H9 (cell line): Measurements from ENCODE around the gene TSC22D3. TPM values are rescaled to one million over a fixed set of nuclear protein-coding genes. Genes with fewer than 3 reads are reported as not detected.

Experiments used
- DNase-seq: peaks from one replicate; pipeline ENCODE4 v3.0.0-alpha.2; 2017
- H2AFZ ChIP-seq: one replicate; pipeline ENCODE4 v1.6.1; 2013; ENCODE audit warnings: mild to moderate bottlenecking, low read length, control low read depth, moderate library complexity
- H2AK5ac ChIP-seq: 2 replicates; pipeline ENCODE4 v1.6.1; 2013; ENCODE audit warnings: low read length, control low read depth, mixed read lengths; ENCODE audit not compliant: insufficient read length
- H2BK120ac ChIP-seq: one replicate; pipeline ENCODE4 v1.6.1; 2013; ENCODE audit warnings: low read depth, mild to moderate bottlenecking, low read length, control low read depth, inconsistent platforms; ENCODE audit not compliant: poor library complexity, severe bottlenecking
- H2BK12ac ChIP-seq: 2 replicates; pipeline ENCODE4 v1.6.1; 2013; ENCODE audit warnings: low read length, control low read depth, mixed read lengths, low read depth; ENCODE audit not compliant: insufficient read length
- H2BK15ac ChIP-seq: 2 replicates; pipeline ENCODE4 v1.6.1; 2013; ENCODE audit warnings: low read depth, low read length, control low read depth
- H2BK20ac ChIP-seq: one replicate; pipeline ENCODE4 v1.6.1; 2013; ENCODE audit warnings: low read depth, mild to moderate bottlenecking, low read length, control low read depth, inconsistent platforms; ENCODE audit not compliant: poor library complexity, severe bottlenecking
- H2BK5ac ChIP-seq: 2 replicates; pipeline ENCODE4 v1.6.1; 2013; ENCODE audit warnings: low read length, control low read depth, mixed read lengths; ENCODE audit not compliant: insufficient read length
- H3K14ac ChIP-seq: 2 replicates; pipeline ENCODE4 v1.6.1; 2013; ENCODE audit warnings: low read length, control low read depth; ENCODE audit not compliant: insufficient read depth
- H3K18ac ChIP-seq: 2 replicates; pipeline ENCODE4 v1.6.1; 2013; ENCODE audit warnings: low read depth, mild to moderate bottlenecking, mixed read lengths, low read length, control low read depth; ENCODE audit not compliant: insufficient read length
- H3K23ac ChIP-seq: 2 replicates; pipeline ENCODE4 v1.6.1; 2013; ENCODE audit warnings: low read length, control low read depth, mixed read lengths, low read depth; ENCODE audit not compliant: insufficient read length
- H3K23me2 ChIP-seq: 2 replicates; pipeline ENCODE4 v1.6.1; 2013; ENCODE audit warnings: low read depth, mild to moderate bottlenecking, mixed read lengths, low read length, control low read depth; ENCODE audit not compliant: insufficient read length, poor library complexity, severe bottlenecking
- H3K27ac ChIP-seq: 2 replicates; pipeline ENCODE4 v1.5.1; 2013; ENCODE audit warnings: low read length, control low read depth, mixed read lengths, low read depth; ENCODE audit not compliant: insufficient read length
- H3K27me3 ChIP-seq: 2 replicates; pipeline ENCODE4 v1.6.1; 2013; ENCODE audit warnings: low read length, control low read depth, inconsistent platforms; ENCODE audit not compliant: insufficient read depth
- H3K4ac ChIP-seq: 2 replicates; pipeline ENCODE4 v1.6.1; 2013; ENCODE audit warnings: low read depth, mild to moderate bottlenecking, control low read depth, inconsistent platforms, low read length, moderate library complexity
- H3K4me1 ChIP-seq: 2 replicates; pipeline ENCODE4 v1.6.1; 2013; ENCODE audit warnings: low read length, control low read depth, inconsistent platforms; ENCODE audit not compliant: insufficient read depth
- H3K4me2 ChIP-seq: 2 replicates; pipeline ENCODE4 v1.6.1; 2013; ENCODE audit warnings: low read length, control low read depth, mixed read lengths; ENCODE audit not compliant: insufficient read length, insufficient read depth
- H3K56ac ChIP-seq: 2 replicates; pipeline ENCODE4 v1.6.1; 2013; ENCODE audit warnings: low read depth, mild to moderate bottlenecking, mixed read lengths, low read length, control low read depth; ENCODE audit not compliant: insufficient read length
- H3K79me1 ChIP-seq: 2 replicates; pipeline ENCODE4 v1.6.1; 2013; ENCODE audit warnings: low read depth, mild to moderate bottlenecking, moderate library complexity, low read length, control low read depth, inconsistent platforms; ENCODE audit not compliant: insufficient read depth, poor library complexity, severe bottlenecking
- H3K79me2 ChIP-seq: 2 replicates; pipeline ENCODE4 v1.6.1; 2013; ENCODE audit warnings: low read length, control low read depth, inconsistent platforms; ENCODE audit not compliant: insufficient read depth
- H3K9ac ChIP-seq: 2 replicates; pipeline ENCODE4 v1.6.1; 2013; ENCODE audit warnings: low read length, control low read depth, mixed read lengths; ENCODE audit not compliant: insufficient read length; ENCODE audit errors: extremely low read depth
- H3K9me3 ChIP-seq: one replicate; pipeline ENCODE4 v1.6.1; 2013; ENCODE audit warnings: low read depth, low read length, inconsistent platforms; ENCODE audit not compliant: control insufficient read depth
- H3T11ph ChIP-seq: one replicate; pipeline ENCODE4 v1.6.1; 2013; ENCODE audit warnings: mild to moderate bottlenecking, low read length, control low read depth, inconsistent platforms
- H4K20me1 ChIP-seq: one replicate; pipeline ENCODE4 v1.6.1; 2013; ENCODE audit not compliant: control insufficient read depth, insufficient read length, insufficient read depth
- H4K5ac ChIP-seq: 2 replicates; pipeline ENCODE4 v1.6.1; 2013; ENCODE audit warnings: low read depth, mild to moderate bottlenecking, mixed read lengths, low read length, control low read depth; ENCODE audit not compliant: insufficient read length
- H4K8ac ChIP-seq: replicated peaks from 2 replicates; pipeline ENCODE4 v1.6.1; 2013; ENCODE audit warnings: low read length, control low read depth, mixed read lengths, low read depth; ENCODE audit not compliant: insufficient read length
- H4K91ac ChIP-seq: 2 replicates; pipeline ENCODE4 v1.6.1; 2013; ENCODE audit warnings: low read depth, mild to moderate bottlenecking, moderate library complexity, mixed read lengths, low read length, control low read depth; ENCODE audit not compliant: insufficient read length
- H3K27ac Mint-ChIP-seq, 3 experiments: 2 replicates in 2 of 3; 3 replicates in 1 of 3; pipeline ENCODE4 v1.8.0; 2020 to 2021; ENCODE audit warnings: mixed read lengths in 3 of 3, mild to moderate bottlenecking in 1 of 3, moderate library complexity in 1 of 3
- H3K27me3 Mint-ChIP-seq: 2 replicates; pipeline ENCODE4 v1.8.0; 2021; ENCODE audit warnings: low read depth, mild to moderate bottlenecking, moderate library complexity, mixed read lengths
- H3K36me3 Mint-ChIP-seq, 3 experiments: 2 replicates in 2 of 3; 3 replicates in 1 of 3; pipeline ENCODE4 v1.8.0; 2020 to 2021; ENCODE audit warnings: low read depth in 3 of 3, mixed read lengths in 3 of 3; ENCODE audit not compliant: insufficient read depth in 1 of 3
- H3K4me1 Mint-ChIP-seq, 2 experiments: 2 replicates each; pipeline ENCODE4 v1.8.0; 2020; ENCODE audit warnings: mixed read lengths in 2 of 2
- H3K4me3 Mint-ChIP-seq, 2 experiments: 2 replicates in 1 of 2; 3 replicates in 1 of 2; pipeline ENCODE4 v1.8.0; 2020 to 2021; ENCODE audit warnings: mild to moderate bottlenecking in 2 of 2, mixed read lengths in 2 of 2, moderate library complexity in 1 of 2
- H3K9me3 Mint-ChIP-seq, 2 experiments: 2 replicates in 1 of 2; 3 replicates in 1 of 2; pipeline ENCODE4 v1.8.0; 2020; ENCODE audit warnings: mild to moderate bottlenecking in 2 of 2, mixed read lengths in 2 of 2, moderate library complexity in 1 of 2
- CTCF ChIP-seq: fragments of 200-600 bp; sonication (generic); conservative IDR thresholded peaks from 3 replicates; pipeline ENCODE4 v1.8.0; 2021; ENCODE audit warnings: antibody characterized with exemption, mild to moderate bottlenecking
- WGBS: extraction: QIAGEN DNeasy Blood & Tissue Kit; methylation state at CpG from one replicate; pipeline ENCODE4 v1.1.7; 2013; ENCODE audit warnings: missing lambda C conversion rate, low lambda C conversion rate, mixed read lengths; ENCODE audit not compliant: insufficient read length; ENCODE audit errors: extremely low coverage; 5-methylcytosine and 5-hydroxymethylcytosine counted together
- total RNA-seq: library from RNA; stranded (reverse); gene quantifications from 2 replicates; pipeline ENCODE4 v1.2.1, GENCODE V29; 2021

The TSC22D3 gene
- total RNA-seq, 1 experiment from 2014 or later, result 10.5 TPM

- H2BK15ac ChIP-seq, result no peak overlapping the region
- H2AFZ ChIP-seq, result no peak overlapping the region
- no peaks in the 10 kb centered on the region for H3K23me2 ChIP-seq
- H3K79me2 ChIP-seq, result no peaks in the 10 kb centered on the region
- H3K27me3 ChIP-seq, result no peaks in the 10 kb centered on the region
- H4K91ac ChIP-seq, result no peak overlapping the region
- H3K79me1 ChIP-seq, result no peaks in the 10 kb centered on the region
- H3K56ac ChIP-seq, result no peak overlapping the region
- H3K9me3 Mint-ChIP-seq, result peaks cover 0 to 67% of the 10 kb centered on the region in 2 experiments; a peak in 3 of 5 replicates
- H3K36me3 Mint-ChIP-seq, result no peaks in the 10 kb centered on the region; a peak in 1 of 7 replicates
- no peaks in the 10 kb centered on the region for H3K9me3 ChIP-seq
- H4K20me1 ChIP-seq, result no peaks in the 10 kb centered on the region
- H3K14ac ChIP-seq, result no peak overlapping the region
- peaks cover 7% of the 10 kb centered on the region for H3K27me3 Mint-ChIP-seq
- no peak overlapping the region for H3K4ac ChIP-seq
- no peak overlapping the region for H3T11ph ChIP-seq
- no peak overlapping the region for H3K4me3 Mint-ChIP-seq
- no peaks in the 10 kb centered on the region; the same call in 1 of the 2 replicates for H3K4me1 ChIP-seq
- H4K8ac ChIP-seq, result no peak overlapping the region
- H3K27ac ChIP-seq, result no peak overlapping the region
- no peak overlapping the region for H3K27ac Mint-ChIP-seq
- DNase-seq, result no peak
- no peak overlapping the region for H3K9ac ChIP-seq
- H3K4me2 ChIP-seq, result no peak overlapping the region
- no peak overlapping the region for H2BK12ac ChIP-seq
- no peak for TF ChIP-seq CTCF
- WGBS, result no CpG with 5 or more reads among the region's 5 CpGs
- no peak overlapping the region for H2AK5ac ChIP-seq
- no peak overlapping the region for H2BK5ac ChIP-seq
- no peak overlapping the region for H3K18ac ChIP-seq
- H2BK20ac ChIP-seq, result no peak overlapping the region
- H3K23ac ChIP-seq, result no peak overlapping the region
- peaks cover 2 to 26% of the 10 kb centered on the region in 2 experiments; a peak in 3 of 4 replicates for H3K4me1 Mint-ChIP-seq
- no peak overlapping the region for H4K5ac ChIP-seq
- H2BK120ac ChIP-seq, result no peak overlapping the region
Observed at GRCh38 chrX:107669885-107670628, 105.5 kb downstream of the TSC22D3 start.
